Astrocyte of the cerebellum (primary cell): Measurements from ENCODE around the gene TTLL9.
"Not testable (repeated sequence)": the region's sequence is repeated elsewhere in the genome, so short reads cannot be mapped to it uniquely, and the experiment has no call there.

Source experiments
- DNase-seq: peaks from one replicate; pipeline ENCODE4 v3.0.0-alpha.2; 2011; ENCODE audit warnings: low read depth
- H3K4me3 ChIP-seq: 2 replicates; pipeline ENCODE4 v1.5.1; 2011; ENCODE audit warnings: mild to moderate bottlenecking, low read depth, low read length, moderate library complexity
- in situ Hi-C: cut with HindIII; loops from 2 replicates; pipeline ENCODE4 v1.10.0; 2017; ENCODE audit warnings: low sequenced_read_pairs
- TF ChIP-seq, protein P1 (sequence below): IDR thresholded peaks from 2 replicates; pipeline ENCODE4 v1.5.1; 2012; ENCODE audit warnings: low read length, low read depth, moderate library complexity, mild to moderate bottlenecking; ENCODE audit errors: missing control alignments

Gene TTLL9

DNA sequence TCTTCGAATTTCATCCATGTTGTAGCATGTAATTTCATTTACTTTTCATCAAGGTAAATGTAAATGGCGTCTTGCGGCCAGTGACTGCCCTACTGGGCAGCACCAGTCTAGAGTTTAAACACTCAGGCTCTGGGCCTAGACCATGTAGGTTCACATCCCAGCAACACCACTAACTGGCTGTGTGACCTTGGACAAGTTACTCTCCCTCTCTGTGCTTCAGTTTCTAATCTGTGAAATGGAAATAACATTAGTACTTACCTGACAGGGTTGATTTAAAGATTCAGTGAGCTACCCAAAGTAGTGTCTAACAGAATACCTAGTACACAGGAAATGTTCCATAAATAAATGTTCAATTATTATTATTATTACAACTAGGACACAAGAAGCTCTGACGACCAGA lies 52.2 kb downstream of the TTLL9 start:
- in situ Hi-C loops: no loop called here
- no peak for DNase-seq
- TF ChIP-seq, protein P1, sequence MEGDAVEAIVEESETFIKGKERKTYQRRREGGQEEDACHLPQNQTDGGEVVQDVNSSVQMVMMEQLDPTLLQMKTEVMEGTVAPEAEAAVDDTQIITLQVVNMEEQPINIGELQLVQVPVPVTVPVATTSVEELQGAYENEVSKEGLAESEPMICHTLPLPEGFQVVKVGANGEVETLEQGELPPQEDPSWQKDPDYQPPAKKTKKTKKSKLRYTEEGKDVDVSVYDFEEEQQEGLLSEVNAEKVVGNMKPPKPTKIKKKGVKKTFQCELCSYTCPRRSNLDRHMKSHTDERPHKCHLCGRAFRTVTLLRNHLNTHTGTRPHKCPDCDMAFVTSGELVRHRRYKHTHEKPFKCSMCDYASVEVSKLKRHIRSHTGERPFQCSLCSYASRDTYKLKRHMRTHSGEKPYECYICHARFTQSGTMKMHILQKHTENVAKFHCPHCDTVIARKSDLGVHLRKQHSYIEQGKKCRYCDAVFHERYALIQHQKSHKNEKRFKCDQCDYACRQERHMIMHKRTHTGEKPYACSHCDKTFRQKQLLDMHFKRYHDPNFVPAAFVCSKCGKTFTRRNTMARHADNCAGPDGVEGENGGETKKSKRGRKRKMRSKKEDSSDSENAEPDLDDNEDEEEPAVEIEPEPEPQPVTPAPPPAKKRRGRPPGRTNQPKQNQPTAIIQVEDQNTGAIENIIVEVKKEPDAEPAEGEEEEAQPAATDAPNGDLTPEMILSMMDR: no peak
- no peak overlapping the region for H3K4me3 ChIP-seq

DNA sequence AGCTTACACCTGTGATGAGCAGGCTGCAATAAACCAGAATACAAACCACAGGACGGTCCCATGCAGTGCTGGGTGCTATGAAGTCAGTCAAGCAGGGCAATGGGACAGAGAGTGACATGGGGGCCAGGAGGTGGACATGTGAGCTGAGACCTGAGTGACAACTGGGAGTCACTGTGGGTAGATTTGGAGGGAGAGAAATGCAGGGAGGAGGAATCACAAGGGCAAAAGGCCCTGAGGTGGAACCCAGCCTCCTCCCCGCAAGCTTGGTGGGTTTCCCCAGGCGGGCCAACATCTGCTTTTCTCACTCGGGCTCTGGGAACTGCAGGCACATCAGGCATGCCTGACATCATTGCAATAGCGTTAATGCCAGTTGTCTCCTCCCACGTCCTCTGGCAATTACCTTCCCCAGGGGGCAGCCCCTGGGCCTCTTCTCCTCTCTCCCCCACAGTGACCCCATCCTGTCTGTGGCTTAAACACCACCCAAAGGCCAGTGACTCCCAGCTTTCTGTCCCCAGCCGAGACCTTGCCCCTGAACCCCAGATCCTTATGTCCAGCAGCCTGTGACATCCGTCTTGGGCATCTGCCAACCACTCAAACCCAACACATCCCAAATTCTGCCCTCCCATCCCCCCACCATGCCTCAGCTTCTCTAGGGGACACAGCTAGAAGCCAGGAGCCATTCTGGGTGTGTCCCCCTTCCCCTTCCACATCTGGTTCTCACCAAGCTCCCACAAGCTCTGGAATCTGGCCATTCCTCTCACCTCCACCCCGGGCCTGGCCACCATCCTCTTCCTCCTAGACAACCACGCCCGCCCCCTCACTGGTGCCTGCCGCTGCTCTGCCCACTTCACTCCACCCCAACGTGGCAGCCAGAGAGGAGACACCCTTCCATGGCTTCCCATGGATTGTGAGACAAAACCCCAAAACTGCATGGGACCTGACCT lies 53.2 kb downstream of the TTLL9 start:
- no peak overlapping the region for H3K4me3 ChIP-seq
- no peak for DNase-seq
- in situ Hi-C loops: no loop called here
- TF ChIP-seq, protein P1: no peak

DNA sequence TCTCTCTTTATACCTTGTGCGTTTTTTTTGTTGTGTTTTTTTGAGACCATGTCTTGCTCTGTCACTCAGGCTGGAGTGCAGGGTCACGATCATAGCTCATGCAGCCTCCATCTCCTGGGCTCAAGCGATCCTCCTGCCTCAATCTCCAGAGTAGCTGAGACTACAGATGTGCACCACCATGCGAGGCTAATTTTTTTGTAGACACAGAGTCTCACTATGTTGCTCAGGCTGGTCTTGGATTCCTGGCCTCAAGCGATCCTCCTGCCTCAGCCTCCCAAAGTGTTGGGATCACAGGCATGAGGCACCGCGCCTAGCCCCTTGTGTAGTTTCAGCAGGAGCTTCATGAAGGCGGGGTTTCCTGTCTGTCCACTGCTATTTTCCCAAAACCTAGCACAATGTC lies 54.1 kb downstream of the TTLL9 start:
- TF ChIP-seq, protein P1: no peak
- DNase-seq: no peak
- in situ Hi-C loops: no loop called here
- H3K4me3 ChIP-seq: no peak overlapping the region

DNA sequence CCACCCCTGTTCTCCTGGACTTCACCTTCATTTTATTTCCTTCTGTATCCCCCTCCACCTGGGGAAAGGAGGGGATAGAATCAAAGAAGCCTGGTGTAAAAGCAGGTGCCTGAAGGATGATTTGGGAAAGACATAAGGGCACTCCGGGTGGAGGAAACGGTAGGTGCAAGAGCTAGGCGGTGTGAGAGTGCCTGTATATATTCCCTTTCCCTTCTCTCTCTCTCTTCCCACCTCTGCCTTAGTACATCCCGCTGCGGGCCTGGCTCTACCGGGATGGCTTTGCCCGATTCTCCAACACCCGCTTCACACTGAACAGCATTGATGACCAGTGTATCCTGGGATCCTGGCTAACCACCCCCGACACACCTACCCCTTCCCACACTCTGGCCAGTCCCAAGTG lies 55.2 kb downstream of the TTLL9 start:
- DNase-seq: no peak
- in situ Hi-C loops: no loop called here
- no peak overlapping the region for H3K4me3 ChIP-seq
- TF ChIP-seq, protein P1: no peak

DNA sequence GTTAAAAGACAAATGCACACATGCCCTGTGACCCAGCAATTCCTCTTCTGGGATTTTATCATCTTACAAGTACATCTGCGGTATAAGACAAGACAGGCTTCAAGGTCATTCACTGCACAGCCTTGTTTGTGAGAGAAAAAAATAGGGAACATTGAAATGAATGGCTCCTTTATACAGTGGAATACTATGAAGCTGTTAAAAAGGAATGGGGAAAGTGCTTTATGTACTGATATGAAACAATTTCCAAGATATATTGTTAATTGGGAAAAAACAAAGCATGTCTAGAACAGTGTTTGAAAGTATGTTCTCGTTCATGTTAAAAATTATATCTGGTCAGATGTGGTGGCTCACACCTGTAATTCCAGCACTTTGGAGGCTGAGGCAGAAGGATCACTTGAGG lies 56.1 kb downstream of the TTLL9 start:
- DNase-seq: no peak
- in situ Hi-C loops: no loop called here
- TF ChIP-seq, protein P1: no peak
- no peak overlapping the region for H3K4me3 ChIP-seq

DNA sequence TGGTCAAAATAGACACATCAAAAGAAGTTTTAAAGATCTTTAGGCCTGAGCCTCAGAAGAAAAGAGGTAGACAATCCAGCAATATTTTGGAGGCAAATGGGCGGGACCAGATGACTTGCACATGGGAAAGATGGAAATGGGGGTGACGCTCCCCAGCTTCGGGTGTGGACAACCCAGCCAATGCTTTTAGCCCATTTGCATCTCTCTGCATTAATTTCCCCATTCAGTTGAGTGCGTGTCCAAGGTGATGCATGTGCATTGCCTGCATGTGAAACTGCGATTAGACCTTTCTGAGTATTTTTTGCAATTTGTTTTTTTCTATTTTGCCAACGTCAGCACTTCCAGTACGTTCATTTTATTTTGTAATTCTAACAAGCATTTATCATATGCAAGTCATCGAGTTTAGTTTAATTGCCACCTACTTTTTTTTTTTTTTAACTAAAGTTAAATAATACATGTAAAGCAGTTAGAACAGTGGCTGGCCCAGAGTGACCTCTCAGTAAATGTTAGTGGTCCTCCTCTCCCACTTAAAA lies 57.3 kb downstream of the TTLL9 start:
- no peak overlapping the region for H3K4me3 ChIP-seq
- no peak for DNase-seq
- TF ChIP-seq, protein P1: no peak
- in situ Hi-C loops: no loop called here

DNA sequence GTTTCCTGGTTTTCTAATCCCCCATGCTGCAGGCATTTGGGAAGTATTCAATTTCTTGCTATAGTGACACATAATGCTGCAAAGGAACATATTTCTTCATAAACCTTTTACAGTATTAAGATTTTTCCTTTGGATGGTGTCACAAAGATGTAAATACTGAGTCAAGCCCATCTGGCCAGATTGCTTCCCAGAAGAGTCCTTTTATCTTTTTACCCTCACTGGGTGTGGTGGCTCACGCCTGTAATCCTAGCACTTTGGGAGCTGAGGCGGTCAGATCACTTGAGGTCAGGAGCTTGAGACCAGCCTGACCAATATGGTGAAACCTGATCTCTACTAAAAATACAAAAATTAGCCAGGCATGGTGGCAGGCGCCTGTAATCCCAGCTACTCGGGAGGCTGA lies 59.2 kb downstream of the TTLL9 start:
- in situ Hi-C loops, H3K4me3 ChIP-seq, DNase-seq: not testable (repeated sequence)
